D721Med (cell line): Measurements from ENCODE around the gene LCLAT1.

Source experiments
- DNase-seq: peaks from one replicate; pipeline ENCODE4 v3.0.0; 2011; ENCODE audit warnings: low spot score; ENCODE audit not compliant: insufficient read length
- FAIRE-seq: peaks from 2 replicates; lab custom pipeline; 2011; peaks lifted over from hg19 to GRCh38; lab: Jason Lieb, UNC
- TF ChIP-seq, protein P1 (sequence below): IDR thresholded peaks from 2 replicates; pipeline ENCODE4 v1.5.1; 2012; ENCODE audit warnings: mild to moderate bottlenecking, control low read depth; ENCODE audit not compliant: insufficient read depth; ENCODE audit errors: missing control alignments

The LCLAT1 gene

DNA sequence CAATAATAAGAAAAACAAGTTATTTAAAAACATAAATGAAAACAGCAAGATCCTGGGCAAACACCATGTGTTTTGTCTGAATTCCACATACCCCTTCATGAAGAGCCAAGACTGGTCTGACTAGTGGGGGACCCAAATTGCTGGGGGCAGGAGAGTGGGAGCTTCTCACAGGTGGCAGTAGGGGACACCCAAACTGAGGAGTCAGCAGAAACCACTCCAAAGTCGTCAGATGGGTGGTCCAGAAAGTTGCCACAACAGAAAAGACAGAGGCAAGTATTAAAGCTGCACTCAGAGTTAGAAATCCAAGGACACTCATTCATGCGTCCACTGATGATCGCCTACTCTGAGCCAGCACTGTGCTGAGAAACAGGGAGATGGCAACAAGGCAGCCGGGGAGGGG, 12.3 kb upstream of the LCLAT1 start:
- TF ChIP-seq, protein P1, sequence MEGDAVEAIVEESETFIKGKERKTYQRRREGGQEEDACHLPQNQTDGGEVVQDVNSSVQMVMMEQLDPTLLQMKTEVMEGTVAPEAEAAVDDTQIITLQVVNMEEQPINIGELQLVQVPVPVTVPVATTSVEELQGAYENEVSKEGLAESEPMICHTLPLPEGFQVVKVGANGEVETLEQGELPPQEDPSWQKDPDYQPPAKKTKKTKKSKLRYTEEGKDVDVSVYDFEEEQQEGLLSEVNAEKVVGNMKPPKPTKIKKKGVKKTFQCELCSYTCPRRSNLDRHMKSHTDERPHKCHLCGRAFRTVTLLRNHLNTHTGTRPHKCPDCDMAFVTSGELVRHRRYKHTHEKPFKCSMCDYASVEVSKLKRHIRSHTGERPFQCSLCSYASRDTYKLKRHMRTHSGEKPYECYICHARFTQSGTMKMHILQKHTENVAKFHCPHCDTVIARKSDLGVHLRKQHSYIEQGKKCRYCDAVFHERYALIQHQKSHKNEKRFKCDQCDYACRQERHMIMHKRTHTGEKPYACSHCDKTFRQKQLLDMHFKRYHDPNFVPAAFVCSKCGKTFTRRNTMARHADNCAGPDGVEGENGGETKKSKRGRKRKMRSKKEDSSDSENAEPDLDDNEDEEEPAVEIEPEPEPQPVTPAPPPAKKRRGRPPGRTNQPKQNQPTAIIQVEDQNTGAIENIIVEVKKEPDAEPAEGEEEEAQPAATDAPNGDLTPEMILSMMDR = no peak
- DNase-seq (no peak), FAIRE-seq (no peak)

DNA sequence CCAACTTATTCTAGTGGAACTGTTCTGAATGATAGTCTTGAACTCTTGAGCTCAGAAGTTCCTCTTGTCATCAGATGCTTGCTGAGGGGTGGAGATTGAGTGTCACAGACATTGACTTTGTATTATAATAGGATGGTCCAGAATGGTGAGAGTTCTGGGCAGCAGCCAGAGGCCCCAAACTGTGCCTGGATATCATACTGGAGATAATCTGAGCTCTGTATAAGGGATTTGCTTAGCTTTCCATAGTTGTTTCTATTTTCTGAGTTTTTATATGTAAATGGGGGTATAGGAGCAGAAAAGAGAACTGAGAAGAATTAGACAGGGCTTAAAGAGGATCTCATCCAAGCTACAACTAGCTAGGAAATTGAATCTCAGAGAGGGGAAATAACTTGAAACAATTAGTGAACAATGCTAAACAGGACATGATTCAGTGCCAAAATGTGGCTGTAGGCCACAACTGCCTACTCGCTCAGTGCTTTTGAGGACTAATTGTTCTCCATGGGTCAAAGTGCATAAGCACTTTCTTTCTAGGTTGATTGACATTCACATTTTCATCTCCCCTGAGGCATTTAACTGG, 10.1 kb upstream of the LCLAT1 start:
- FAIRE-seq (no peak), DNase-seq (no peak)
- TF ChIP-seq, protein P1 = no peak

DNA sequence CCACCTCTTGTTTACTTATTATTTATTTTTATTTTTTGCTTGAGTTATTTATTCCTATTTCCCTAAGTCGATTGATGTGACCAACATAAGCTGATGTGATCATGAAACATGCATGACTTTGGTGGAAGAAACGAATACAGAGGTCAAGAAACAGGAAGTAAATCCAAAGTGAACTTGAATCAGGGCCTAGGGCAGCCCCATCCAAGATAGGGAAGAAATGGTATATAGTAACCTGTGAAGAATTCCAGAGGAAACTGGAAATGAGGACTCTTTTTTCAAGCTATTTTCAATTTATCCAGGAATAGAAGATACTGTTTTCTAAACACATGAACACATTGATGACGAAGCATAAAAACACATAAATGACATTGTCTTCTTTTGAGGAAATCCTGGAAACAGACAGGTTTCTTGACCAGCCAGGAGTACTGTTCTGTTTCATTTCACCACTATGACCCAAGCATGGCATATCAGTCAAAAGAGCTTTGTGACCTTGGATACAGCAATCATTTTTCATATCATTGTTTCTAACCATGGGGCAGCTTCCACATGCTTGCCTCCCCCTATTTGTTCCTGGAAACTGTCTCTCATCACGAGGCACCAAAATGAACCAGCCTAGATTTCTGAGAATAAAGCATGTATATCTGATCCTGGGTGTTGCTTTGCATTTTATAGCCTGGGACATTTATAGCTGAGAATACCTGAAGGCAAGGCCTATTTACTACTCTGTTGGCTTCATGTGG, 9.1 kb upstream of the LCLAT1 start:
- DNase-seq (no peak), FAIRE-seq (no peak)
- TF ChIP-seq, protein P1 = no peak

DNA sequence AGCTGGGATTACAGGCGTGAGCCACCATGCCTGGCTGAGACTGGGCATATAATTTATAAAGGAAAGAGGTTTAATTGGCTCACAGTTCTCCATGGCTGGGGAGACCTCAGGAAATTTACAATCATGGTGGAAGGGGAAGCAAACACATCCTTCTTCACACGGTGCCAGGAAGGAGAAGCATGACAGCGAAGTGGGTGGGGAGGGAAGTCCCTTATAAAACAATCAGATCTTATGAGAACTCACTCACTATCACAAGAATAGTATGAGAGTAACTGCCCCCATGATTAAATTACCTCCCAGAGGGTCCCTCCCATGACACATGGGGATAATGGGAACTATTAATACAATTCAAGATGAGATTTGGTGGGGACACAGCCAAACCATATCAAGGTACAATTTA, 7.8 kb upstream of the LCLAT1 start:
- FAIRE-seq (no peak), DNase-seq (no peak)
- TF ChIP-seq, protein P1 = no peak

DNA sequence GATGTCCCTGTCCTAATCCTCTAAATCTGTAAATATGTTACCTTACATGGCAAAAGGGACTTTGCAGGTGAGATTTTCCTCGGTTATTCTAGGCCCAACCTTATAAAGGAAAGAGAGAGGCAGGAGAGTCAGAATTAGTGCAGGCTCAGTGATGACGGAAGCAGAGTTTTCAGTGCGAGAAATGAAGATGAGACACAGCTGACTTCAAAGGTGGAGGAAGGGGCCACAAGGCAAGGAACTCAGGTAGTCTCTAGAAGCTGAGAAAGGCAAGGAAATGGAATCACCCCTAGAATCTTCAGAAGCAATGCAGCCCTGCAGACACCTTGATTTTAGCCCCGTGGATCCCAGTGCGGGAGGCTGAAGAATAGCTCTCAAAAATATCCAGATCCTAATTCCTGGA, 7.2 kb upstream of the LCLAT1 start:
- TF ChIP-seq, protein P1 = no peak
- FAIRE-seq (no peak), DNase-seq (no peak)

DNA sequence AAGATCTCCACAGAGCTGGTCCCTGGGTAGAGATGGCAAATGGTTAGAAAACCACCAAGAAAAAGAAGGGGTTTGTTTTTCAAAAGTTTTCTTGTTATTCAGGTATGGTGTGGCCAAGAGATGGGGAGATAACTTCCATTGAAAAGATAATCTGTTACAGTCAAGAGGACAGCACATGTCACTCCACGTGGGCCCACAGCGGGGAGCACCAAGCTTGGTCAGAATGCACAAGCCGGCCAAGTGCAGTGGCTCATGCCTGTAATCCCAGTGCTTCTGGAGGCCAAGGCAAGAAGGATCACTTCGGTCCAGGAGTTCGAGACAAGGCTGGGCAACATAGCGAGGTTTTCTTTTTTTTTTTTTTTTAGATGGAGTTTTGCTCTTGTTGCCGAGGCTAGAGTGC, 6.0 kb upstream of the LCLAT1 start:
- FAIRE-seq (no peak), DNase-seq (no peak)
- TF ChIP-seq, protein P1 = no peak

DNA sequence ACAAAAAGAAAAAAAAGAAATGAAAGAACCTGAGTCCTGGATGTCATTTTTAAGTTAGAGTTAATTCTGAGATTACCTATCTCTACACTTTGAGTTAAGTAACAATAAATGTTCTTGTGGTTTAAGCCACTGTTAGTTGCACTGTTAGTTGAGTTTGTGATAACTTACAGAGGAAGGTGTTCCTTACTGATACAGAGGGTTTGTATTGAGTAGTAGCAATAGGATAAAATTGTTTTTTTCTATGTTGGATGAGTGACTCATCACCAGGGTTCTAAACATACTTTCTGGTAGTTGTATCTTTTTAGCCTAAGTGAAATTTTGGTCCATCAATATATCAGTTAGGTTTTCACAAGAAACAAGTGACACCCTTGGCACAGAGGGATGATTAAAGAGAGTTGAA, 4.0 kb upstream of the LCLAT1 start:
- no peak for FAIRE-seq
- DNase-seq = no peak
- TF ChIP-seq, protein P1 = no peak
